ENCODE results near the gene SYDE1. TPM values are rescaled to one million over a fixed set of nuclear protein-coding genes. Genes with fewer than 3 reads are reported as not detected.

Gene SYDE1
- total RNA-seq, 2 experiments from 2014 or later: 0.22 TPM; not detected in 1

- H3K4me3 ChIP-seq (ENCODE audit: low read length): no peak overlapping the region
- Mint-ChIP-seq H3K36me3 (ENCODE audit: low read depth) (peaks cover 55% of the 10 kb centered on the region), H3K4me3 (peak overlapping the region; percentile 99), H3K27me3 (no peaks in the 10 kb centered on the region), H3K27ac (peak overlapping the region; percentile 96), H3K4me1 (ENCODE audit: low read depth) (peaks cover 33% of the 10 kb centered on the region), H3K9me3 (no peaks in the 10 kb centered on the region)
- no peaks in the 10 kb centered on the region for H3K27me3 ChIP-seq (ENCODE audit: control insufficient read depth in 1 of 2, insufficient read depth in 2 of 2, low read length in 2 of 2)
- ChIA-PET POLR2A (interaction anchor here (0.6 to 3.6 kb wide), 5 partner anchors 12 to 295 kb away, joined by 3 to 14 read pairs (median 3); partner anchors contain the start of genes AKAP8 and AKAP8L), CTCF (interaction anchor here (0.9 kb wide), 1 partner anchor 295 kb away, joined by 3 read pairs; the partner anchor contains the start of gene AKAP8L)
- ATAC-seq (ENCODE audit: poor library complexity): no peak
- peak overlapping the region in 1 of 2 donors; percentile 97 for H3K27ac ChIP-seq (ENCODE audit: low read depth in 1 of 2, low read length in 2 of 2)
- DNase-seq: no peak
- intact Hi-C loops (cut with DNase I, micrococcal nuclease): no loop called here
- H3K9me3 ChIP-seq (ENCODE audit: control insufficient read depth in 1 of 2, insufficient read depth in 1 of 2, low read length in 2 of 2): peaks cover 0 to 9% of the 10 kb centered on the region in 2 experiments
- H3K4me1 ChIP-seq (ENCODE audit: insufficient read depth, low read length): peaks cover 19% of the 10 kb centered on the region
- H3K36me3 ChIP-seq (ENCODE audit: insufficient read depth, low read length): peaks cover 26% of the 10 kb centered on the region
- no peak for TF ChIP-seq CTCF (IDR thresholded peaks at IDR 0.05)
These were observed 16.7 kb downstream of the SYDE1 start for GRCh38 chr19:15123900-15124299.

GRCh38 chr19:15124572-15125231 lies 17.5 kb downstream of the SYDE1 start:
- intact Hi-C loops (cut with DNase I, micrococcal nuclease): loop anchor here in 1 of 2 experiments (1.0 kb wide), 1 partner anchor 32 kb away; no protein-coding TSS in a partner anchor
- no peaks in the 10 kb centered on the region for H3K27me3 Mint-ChIP-seq
- DNase-seq (peak in 4 of 14 experiments; percentile 9 to 73 (median 14)), ATAC-seq (ENCODE audit: poor library complexity) (no peak)
- TF ChIP-seq CTCF (IDR thresholded peaks at IDR 0.05): no peak
- peak overlapping the region; percentile 96 for H3K27ac Mint-ChIP-seq
- H3K36me3 Mint-ChIP-seq (ENCODE audit: low read depth): peaks cover 47% of the 10 kb centered on the region
- Histone ChIP-seq H3K4me3 (ENCODE audit: low read length) (peak overlapping the region; percentile 77), H3K27me3 (ENCODE audit: control insufficient read depth in 1 of 2, insufficient read depth in 2 of 2, low read length in 2 of 2) (no peaks in the 10 kb centered on the region), H3K27ac (ENCODE audit: low read depth in 1 of 2, low read length in 2 of 2) (peak overlapping the region; percentile 87 to 97), H3K36me3 (ENCODE audit: insufficient read depth, low read length) (peaks cover 19% of the 10 kb centered on the region), H3K4me1 (ENCODE audit: insufficient read depth, low read length) (peaks cover 25% of the 10 kb centered on the region), H3K9me3 (ENCODE audit: control insufficient read depth in 1 of 2, insufficient read depth in 1 of 2, low read length in 2 of 2) (peaks cover 0 to under 1% of the 10 kb centered on the region in 2 experiments)
- ChIA-PET CTCF (no interaction called here), POLR2A (interaction anchor here (0.7 to 3.6 kb wide), 5 partner anchors 17 to 294 kb away, joined by 3 to 14 read pairs (median 3); partner anchors contain the start of genes AKAP8, AKAP8L and SYDE1)
- no peaks in the 10 kb centered on the region for H3K9me3 Mint-ChIP-seq
- peaks cover 41% of the 10 kb centered on the region for H3K4me1 Mint-ChIP-seq (ENCODE audit: low read depth)
- H3K4me3 Mint-ChIP-seq: peak overlapping the region; percentile 99

- peak overlapping the region; percentile 77 for H3K4me3 ChIP-seq (ENCODE audit: low read length)
- TF ChIP-seq CTCF (IDR thresholded peaks at IDR 0.05): no peak
- peaks cover 39% of the 10 kb centered on the region for H3K36me3 Mint-ChIP-seq (ENCODE audit: low read depth)
- H3K4me1 Mint-ChIP-seq (ENCODE audit: low read depth): peaks cover 49% of the 10 kb centered on the region
- intact Hi-C loops (cut with DNase I, micrococcal nuclease): loop anchor here in 1 of 2 experiments (1.0 kb wide), 1 partner anchor 33 kb away; no protein-coding TSS in a partner anchor
- POLR2A ChIA-PET: interaction anchor here (0.6 to 3.6 kb wide), 5 partner anchors 21 to 293 kb away, joined by 3 to 14 read pairs (median 4); partner anchors contain the start of genes AKAP8, AKAP8L and BRD4
- DNase-seq (peak; percentile 92 to 98 (median 96)), ATAC-seq (ENCODE audit: poor library complexity) (peak; percentile 85)
- peak overlapping the region; percentile 87 to 97 for H3K27ac ChIP-seq (ENCODE audit: low read depth in 1 of 2, low read length in 2 of 2)
- H3K27ac Mint-ChIP-seq: peak overlapping the region; percentile 96
- peaks cover 13% of the 10 kb centered on the region for H3K36me3 ChIP-seq (ENCODE audit: insufficient read depth, low read length)
- H3K4me3 Mint-ChIP-seq: peak overlapping the region; percentile 99
- H3K9me3 Mint-ChIP-seq: no peaks in the 10 kb centered on the region
- no peaks in the 10 kb centered on the region for H3K27me3 ChIP-seq (ENCODE audit: control insufficient read depth in 1 of 2, insufficient read depth in 2 of 2, low read length in 2 of 2)
- no peaks in the 10 kb centered on the region for H3K27me3 Mint-ChIP-seq
- H3K4me1 ChIP-seq (ENCODE audit: insufficient read depth, low read length): peaks cover 32% of the 10 kb centered on the region
- no peaks in the 10 kb centered on the region for H3K9me3 ChIP-seq (ENCODE audit: control insufficient read depth in 1 of 2, insufficient read depth in 1 of 2, low read length in 2 of 2)
- CTCF ChIA-PET: interaction anchor here (0.6 to 1.9 kb wide), 2 partner anchors 33 to 1257 kb away, joined by 3 to 8 read pairs; no protein-coding TSS in a partner anchor
These were observed 18.2 kb downstream of the SYDE1 start for GRCh38 chr19:15125232-15126067.

Measured in CD4-positive, alpha-beta T cell (primary cell).